ENCODE data around the gene GPX1.

GRCh38 chr3:49352281-49352680, 5.9 kb downstream of the GPX1 start:
- TF ChIP-seq ZNF274 (IDR thresholded peaks at IDR 0.05; ENCODE audit: low read depth, low read length) (no peak), SUZ12 (IDR thresholded peaks at IDR 0.05; ENCODE audit: extremely low read depth, insufficient read depth, insufficient read length) (no peak), YY1 (IDR thresholded peaks at IDR 0.05; ENCODE audit: insufficient read depth, insufficient read length) (no peak)
